ENCODE measurements around the gene GRIPAP1. TPM values are rescaled to one million over a fixed set of nuclear protein-coding genes. Genes with fewer than 3 reads are reported as not detected.

Gene GRIPAP1
- total and polyA plus RNA-seq, 2 of the 13 experiments (the other 11 are each of a cell fraction or from before 2014, with no cell fraction given) = 16.1 to 22.6 TPM

GRCh38 chrX:48956728-48957414, 45.2 kb downstream of the GRIPAP1 start (continued):
- TF ChIP-seq TRIM24 (CRISPR knock-in tag; IDR thresholded peaks at IDR 0.05) = no peak
- TF ChIP-seq ZNF274 (CRISPR knock-in tag; IDR thresholded peaks at IDR 0.05) = no peak
- no peak for TF ChIP-seq CBX5 (CRISPR knock-in tag; IDR thresholded peaks at IDR 0.05; ENCODE audit: borderline replicate concordance)
- TF ChIP-seq ZNF737 (CRISPR knock-in tag; IDR thresholded peaks at IDR 0.05; ENCODE audit: borderline replicate concordance) = no peak
- TF ChIP-seq ZNF788 (CRISPR knock-in tag; IDR thresholded peaks at IDR 0.05; ENCODE audit: borderline replicate concordance) = no peak
- TF ChIP-seq NFYC (CRISPR knock-in tag; IDR thresholded peaks at IDR 0.05) = no peak
- TF ChIP-seq MXD4 (CRISPR knock-in tag; IDR thresholded peaks at IDR 0.05) = no peak
- 0 out of 2 replicates have a peak, but pooled peaks have one; percentile 29 for TF ChIP-seq ZC3H13 (CRISPR knock-in tag; IDR thresholded peaks at IDR 0.05)
- no peak for TF ChIP-seq REST (IDR thresholded peaks at IDR 0.05; ENCODE audit: borderline replicate concordance in 1 of 2, low read depth in 1 of 2, low read length in 2 of 2)
- no peak for TF ChIP-seq PHF21A (CRISPR knock-in tag; IDR thresholded peaks at IDR 0.05)
- no peak for TF ChIP-seq SMAD1 (CRISPR knock-in tag; IDR thresholded peaks at IDR 0.05; ENCODE audit: borderline replicate concordance, low read depth)
- no peak for TF ChIP-seq ZBTB21 (CRISPR knock-in tag; IDR thresholded peaks at IDR 0.05)
- TF ChIP-seq ZNF367 (CRISPR knock-in tag; IDR thresholded peaks at IDR 0.05; ENCODE audit: borderline replicate concordance) = no peak
- no peak for TF ChIP-seq EP300 (IDR thresholded peaks at IDR 0.05; ENCODE audit: low read depth in 2 of 2, low read length in 2 of 2)
- no peak for TF ChIP-seq EP300 (CRISPR knock-in tag; IDR thresholded peaks at IDR 0.05; ENCODE audit: borderline replicate concordance)
- TF ChIP-seq ZNF383 (CRISPR knock-in tag; IDR thresholded peaks at IDR 0.05; ENCODE audit: borderline replicate concordance) = no peak
- peak; percentile 61 for TF ChIP-seq AGO2 (optimal IDR thresholded peaks at IDR 0.05; ENCODE audit: low read depth, low read length)
- TF ChIP-seq ZBTB4 (CRISPR knock-in tag; IDR thresholded peaks at IDR 0.05; ENCODE audit: borderline replicate concordance) = no peak
- no peak for TF ChIP-seq ZNF784 (CRISPR knock-in tag; IDR thresholded peaks at IDR 0.05; ENCODE audit: borderline replicate concordance)
- TF ChIP-seq HIC2 (CRISPR knock-in tag; IDR thresholded peaks at IDR 0.05; ENCODE audit: low read depth) = no peak
